NCI-H82 treated with DMSO at 0.1 percent for 48 hours (cell line): ENCODE results near the gene CLASP2.

Experiments
- DNase-seq: peaks from one replicate; lab custom pipeline; 2025; ENCODE audit not compliant: unreplicated experiment; lab: John Stamatoyannopoulos, UW

CLASP2 gene

DNA sequence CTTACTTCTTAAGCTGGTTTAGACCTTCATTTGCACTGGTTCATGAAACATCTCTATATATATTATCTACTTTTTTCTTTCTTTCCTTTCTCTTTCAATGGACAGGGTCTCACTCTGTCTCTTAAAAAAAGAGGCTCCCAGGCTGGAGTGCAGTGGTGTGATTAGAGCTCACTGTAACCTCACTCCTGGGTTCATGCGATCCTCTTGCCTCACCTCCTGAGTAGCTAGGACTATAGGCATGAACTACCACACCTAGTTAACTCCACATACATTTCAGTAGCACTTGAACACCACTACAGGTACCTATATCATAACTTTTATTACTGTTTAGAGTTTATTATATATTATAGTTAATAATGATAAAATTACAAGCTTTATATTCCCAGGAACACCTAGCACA, 160.8 kb downstream of the CLASP2 start:
- DNase-seq, result no peak

GRCh38 chr3:33547101-33547500, 171.0 kb downstream of the CLASP2 start:
- DNase-seq, result no peak

DNA sequence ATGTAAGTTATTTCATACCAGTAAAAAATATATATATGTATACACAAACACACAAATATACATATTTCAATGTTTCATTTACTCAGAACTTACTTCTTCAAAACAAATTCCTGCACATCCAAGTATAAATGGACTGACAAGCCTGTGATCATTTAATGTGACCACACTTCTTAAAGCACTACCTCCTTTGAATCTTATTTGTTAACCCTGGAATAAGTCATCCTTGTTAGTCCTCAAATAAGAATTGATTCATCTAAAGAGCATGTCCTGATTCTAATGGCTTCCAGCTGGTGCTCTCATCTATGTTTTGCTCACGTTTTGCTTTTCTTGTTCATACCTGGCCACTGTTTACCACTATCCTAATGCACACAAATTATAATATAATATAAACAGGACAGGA, 173.9 kb downstream of the CLASP2 start:
- DNase-seq, result no peak

DNA sequence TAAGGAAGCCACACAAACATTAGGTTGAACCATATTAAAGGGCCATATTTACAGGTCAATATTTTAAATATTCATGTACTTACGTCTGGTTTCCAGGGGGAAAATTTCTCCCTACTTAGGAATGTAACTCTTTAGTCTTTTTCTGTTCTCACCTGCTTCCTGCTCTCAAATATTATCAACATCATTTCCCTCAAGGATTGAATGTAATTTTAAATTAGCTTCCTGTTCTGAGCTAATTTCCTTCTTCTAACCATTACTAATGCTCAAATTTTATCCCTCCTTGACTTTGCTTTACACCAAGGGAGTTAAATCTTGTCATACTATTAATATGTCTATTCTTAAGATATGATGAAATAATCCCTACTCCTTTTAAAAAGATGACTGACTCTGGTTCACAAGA, 174.5 kb downstream of the CLASP2 start:
- DNase-seq, result no peak

GRCh38 chr3:33541918-33542317, 176.1 kb downstream of the CLASP2 start:
- no peak for DNase-seq

DNA sequence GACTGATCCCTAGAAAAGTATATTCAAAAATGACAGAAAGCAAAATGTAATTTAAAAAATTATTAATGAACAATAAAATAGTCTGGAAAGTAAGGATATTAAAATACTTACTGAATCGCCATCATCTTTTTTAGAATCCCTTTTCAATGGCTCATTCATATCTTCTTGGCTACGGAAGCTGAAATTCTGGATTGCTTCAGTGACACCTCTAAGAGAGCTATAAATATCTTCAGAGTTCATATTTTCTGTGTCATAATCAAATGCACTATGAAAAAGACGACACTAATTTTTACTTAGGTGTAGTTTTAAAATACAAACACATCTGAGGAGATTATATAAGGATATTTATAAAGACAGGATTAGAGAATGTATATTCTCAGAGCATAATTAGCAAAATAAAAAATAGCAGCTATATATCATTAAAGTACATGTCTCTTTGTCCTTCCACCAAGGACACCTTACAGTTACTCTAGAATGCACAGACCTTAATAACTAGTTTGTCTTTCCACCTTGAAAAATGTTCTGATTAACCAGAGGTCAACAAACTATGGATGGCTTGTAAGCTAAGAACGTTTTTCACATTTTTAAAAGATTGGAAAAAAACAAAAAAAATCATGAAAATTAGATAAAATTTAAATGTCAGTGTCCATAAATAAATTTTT, 179.2 kb downstream of the CLASP2 start:
- DNase-seq, result no peak

- no peak for DNase-seq
Observed at GRCh38 chr3:33537133-33537532, 180.9 kb downstream of the CLASP2 start.

DNA sequence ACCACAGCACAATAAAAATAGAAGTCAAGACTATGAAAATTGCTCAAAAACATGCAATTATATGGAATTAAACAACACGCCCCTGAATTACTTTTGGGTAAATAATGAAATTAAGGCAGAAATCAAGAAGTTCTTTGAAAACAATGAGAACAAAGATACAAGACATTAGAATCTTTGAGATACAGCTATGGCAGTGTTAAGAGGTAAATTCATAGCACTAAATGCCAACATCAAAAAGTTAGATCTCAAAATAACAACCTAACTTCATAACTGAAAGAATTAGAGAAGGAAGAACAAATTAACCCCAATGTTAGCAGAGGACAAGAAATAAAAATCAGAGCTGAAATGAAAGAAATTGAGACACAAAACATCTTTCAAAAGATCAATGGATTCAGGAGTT, 191.3 kb downstream of the CLASP2 start:
- DNase-seq, result no peak

- DNase-seq, result no peak
Observed at GRCh38 chr3:33525232-33525631, 192.8 kb downstream of the CLASP2 start.

GRCh38 chr3:33523093-33523667, 194.9 kb downstream of the CLASP2 start:
- DNase-seq, result no peak

DNA sequence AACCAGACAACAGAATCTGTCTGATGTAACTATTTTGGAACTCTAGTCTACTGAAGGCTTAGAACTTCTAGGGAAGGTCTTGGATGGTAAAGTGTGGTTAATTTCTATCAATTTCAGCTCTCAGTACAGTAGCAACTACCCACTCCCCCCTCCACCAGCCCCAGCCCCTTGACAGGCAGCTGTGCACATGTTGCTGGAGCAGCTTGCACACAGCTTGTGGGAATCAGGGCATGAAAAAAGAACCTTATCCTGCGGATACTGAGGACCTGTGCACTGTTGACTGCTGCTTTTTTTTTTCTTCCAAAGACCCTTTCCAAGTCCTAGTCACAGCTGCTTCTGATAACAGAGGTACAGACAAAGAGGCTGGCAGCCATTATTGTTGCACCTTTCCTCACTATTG, 196.3 kb downstream of the CLASP2 start:
- no peak for DNase-seq

GRCh38 chr3:33513262-33513863, 204.7 kb downstream of the CLASP2 start:
- DNase-seq, result no peak

DNA sequence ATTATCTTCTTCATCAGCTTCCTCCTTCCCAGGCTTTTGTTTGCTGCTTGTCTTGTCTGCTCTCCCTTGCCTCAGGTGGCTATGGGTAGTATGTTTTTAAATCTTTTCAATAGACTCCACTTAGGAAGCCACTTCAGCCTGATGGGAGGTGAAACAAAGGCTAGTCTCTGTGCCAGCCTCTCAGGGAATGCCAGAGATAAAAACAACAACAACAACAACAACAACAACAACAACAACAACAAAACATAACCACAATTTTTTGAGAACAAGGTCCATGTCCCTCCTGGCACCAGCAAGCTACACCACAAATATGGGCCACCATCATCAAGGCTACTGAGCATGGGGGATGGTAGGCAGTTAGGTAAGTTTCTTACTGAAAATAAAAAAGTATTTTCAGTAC, 213.0 kb downstream of the CLASP2 start:
- DNase-seq, result no peak

GRCh38 chr3:33496449-33496848, 221.6 kb downstream of the CLASP2 start:
- DNase-seq, result no peak

DNA sequence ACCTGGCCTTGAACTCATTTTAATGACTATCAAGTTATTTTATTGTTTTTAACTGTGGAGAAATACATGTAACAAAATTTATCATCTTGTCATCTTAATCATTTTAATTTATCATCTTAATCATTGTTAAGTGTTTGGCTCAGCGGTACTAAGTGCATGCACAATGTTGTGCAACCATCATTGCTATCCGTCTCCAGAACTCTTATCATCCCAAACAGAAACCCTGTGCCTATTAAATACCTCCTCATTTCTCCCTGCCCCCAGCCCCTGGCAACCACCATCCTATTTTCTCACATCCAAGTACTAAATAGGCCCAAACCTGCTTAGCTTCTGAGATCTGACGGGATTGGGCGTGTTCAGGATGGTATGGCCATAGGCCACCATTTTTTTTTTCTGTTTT, 226.3 kb downstream of the CLASP2 start:
- DNase-seq, result no peak

DNA sequence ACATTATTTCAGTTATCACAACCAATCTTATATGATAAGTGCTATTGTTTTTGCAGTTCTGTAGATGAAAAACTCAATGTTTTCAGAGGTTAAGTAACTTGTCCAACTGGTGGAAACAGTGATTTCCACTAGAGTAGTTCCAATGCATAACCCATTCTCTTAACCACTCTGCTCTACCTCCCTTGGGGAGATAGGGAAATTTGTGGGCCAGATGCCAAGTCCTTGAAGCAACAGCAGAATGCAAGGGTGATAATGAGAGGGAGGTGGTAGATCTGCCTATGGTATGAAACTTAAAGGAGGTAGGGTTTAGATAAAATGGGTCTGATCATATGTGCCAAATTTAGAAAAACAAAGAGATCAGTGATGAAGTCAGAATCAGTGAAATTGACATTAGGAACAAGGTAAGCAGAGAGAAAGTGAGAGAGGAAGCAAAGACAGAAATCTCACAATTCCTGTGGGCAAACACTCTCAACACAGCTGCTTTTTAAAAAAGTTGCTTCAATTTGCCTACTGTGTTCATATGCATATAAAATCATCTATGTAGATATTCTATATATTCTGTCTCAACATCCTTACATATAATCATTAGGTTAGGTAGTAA, 227.3 kb downstream of the CLASP2 start:
- DNase-seq, result no peak

- DNase-seq, result no peak
Observed at GRCh38 chr3:33488683-33489082, 229.4 kb downstream of the CLASP2 start.

DNA sequence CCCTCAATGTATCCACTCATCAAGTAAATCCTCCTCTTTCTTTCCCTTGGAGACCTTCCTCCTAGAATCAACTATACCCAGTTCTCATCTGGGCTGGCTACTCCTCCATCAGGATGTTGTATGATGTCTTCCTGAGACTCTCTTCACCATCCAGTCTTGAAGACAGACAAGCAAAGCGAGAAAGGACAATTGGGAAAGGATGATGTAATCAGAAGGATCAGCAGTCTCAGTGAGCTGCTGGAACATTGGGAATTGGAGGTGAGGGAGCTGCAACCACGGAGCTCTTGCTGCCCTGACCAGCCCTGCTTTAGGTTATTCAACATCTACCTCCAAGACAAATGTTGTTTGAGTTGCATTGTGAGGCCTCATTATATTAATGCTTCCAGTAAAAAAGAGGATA, 229.8 kb downstream of the CLASP2 start:
- no peak for DNase-seq

GRCh38 chr3:33482111-33482521, 235.9 kb downstream of the CLASP2 start:
- DNase-seq, result no peak

DNA sequence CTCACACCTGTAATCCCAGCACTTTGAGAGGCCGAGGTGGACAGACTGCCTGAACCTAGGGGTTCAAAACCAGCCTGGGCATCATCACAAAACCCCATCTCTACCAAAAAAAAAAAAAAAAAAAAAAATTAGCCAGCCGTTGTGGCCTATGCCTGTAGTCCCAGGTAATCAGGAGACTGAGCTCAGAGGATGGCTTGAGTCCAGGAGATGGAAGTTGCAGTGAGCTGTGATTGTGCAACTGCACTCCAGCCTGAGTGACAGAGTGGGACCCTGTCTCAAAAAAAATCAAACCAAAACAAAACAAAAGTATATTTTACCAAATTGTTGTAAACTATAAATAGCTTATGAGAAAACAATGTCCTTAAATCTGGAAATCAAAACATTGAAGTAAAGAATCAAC, 243.2 kb downstream of the CLASP2 start:
- DNase-seq, result no peak

DNA sequence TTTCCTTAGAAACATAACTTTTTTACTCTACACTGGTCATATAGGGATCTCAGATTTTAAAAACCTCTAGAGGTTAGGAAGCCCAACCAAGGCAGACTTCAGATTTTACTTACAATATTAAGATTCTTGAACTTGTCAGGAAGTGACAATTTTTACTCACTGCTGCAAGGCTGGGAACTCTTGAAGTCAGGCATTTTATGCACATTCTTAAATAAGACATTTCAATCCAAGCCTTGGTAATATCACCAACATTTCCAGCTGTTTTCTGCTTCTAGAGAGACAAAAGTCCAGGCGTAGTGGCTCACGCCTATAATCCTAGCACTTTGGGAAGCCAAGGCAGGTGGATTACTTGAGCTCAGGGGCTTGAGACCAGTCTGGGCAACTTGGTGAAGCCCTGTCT, 244.2 kb downstream of the CLASP2 start:
- DNase-seq, result no peak

DNA sequence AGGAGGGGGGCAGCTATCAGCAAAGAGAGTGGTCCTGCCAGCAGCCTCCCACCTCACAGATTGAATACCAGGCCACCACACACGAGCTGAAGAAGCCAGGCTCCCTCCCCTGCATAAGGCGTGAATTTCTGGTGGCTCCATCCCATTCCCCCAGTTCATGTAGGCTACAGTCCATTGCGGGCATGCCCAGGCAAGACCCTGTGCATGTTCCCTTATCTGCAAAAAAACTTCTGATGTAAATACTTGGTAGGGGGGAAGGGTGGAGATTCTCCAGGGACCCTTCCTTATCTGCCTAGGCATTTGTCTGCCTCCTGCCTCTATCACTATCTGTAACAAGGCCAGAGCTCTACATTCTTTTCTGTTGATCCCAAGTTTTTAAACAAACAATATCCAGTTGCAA, 250.3 kb downstream of the CLASP2 start:
- DNase-seq, result no peak
